HepG2 (cell line): ENCODE results near the gene PCBD2. TPM values are rescaled to one million over a fixed set of nuclear protein-coding genes. Genes with fewer than 3 reads are reported as not detected.

Source experiments
- CREM ChIP-seq, 2 experiments: sonication (generic) in 1 of 2; formaldehyde crosslinking in 1 of 2; IDR thresholded peaks; 2 replicates each; pipeline versions ENCODE4 v1.4.0 to v1.6.1; 2016 to 2020; ENCODE audit warnings: antibody characterized with exemption in 1 of 2, mild to moderate bottlenecking in 1 of 2, missing genetic modification reagents in 1 of 2
- GTF2F1 ChIP-seq: fragments of 150-350 bp; IDR thresholded peaks from 2 replicates; pipeline ENCODE4 v1.6.1; 2014; ENCODE audit warnings: low read length
- HDAC1 ChIP-seq: sonication (generic); formaldehyde crosslinking; IDR thresholded peaks from 2 replicates; pipeline ENCODE4 v1.5.1; 2020; ENCODE audit warnings: mild to moderate bottlenecking, missing genetic modification reagents
- MIER2 ChIP-seq: IDR thresholded peaks from 2 replicates; pipeline ENCODE4 v1.6.1; 2016; ENCODE audit warnings: missing biosample characterization, missing genetic modification reagents
- SMYD3 ChIP-seq: sonication (generic); formaldehyde crosslinking; IDR thresholded peaks from 2 replicates; pipeline ENCODE4 v1.8.1; 2023; ENCODE audit warnings: mild to moderate bottlenecking, missing genetic modification reagents
- SP140L ChIP-seq: sonication (generic); formaldehyde crosslinking; IDR thresholded peaks from 2 replicates; pipeline ENCODE4 v1.4.0; 2020; ENCODE audit warnings: missing genetic modification reagents, borderline replicate concordance
- SYNCRIP ChIP-seq: fragments of 200-400 bp; formaldehyde crosslinking; IDR thresholded peaks from 2 replicates; pipeline ENCODE4 v1.6.1; 2018; ENCODE audit warnings: mild to moderate bottlenecking, low read depth, low read length; ENCODE audit not compliant: insufficient read depth
- TCF12 ChIP-seq, 2 experiments: fragments of 450-650 bp in 1 of 2; sonication (generic) in 1 of 2; formaldehyde crosslinking in 1 of 2; IDR thresholded peaks; 2 replicates each; pipeline versions ENCODE4 v1.6.1 to v1.8.0; 2017 to 2022; ENCODE audit warnings: antibody characterized with exemption in 1 of 2, mild to moderate bottlenecking in 1 of 2, missing genetic modification reagents in 1 of 2, moderate library complexity in 1 of 2
- ZBTB14 ChIP-seq: sonication (generic); formaldehyde crosslinking; IDR thresholded peaks from 2 replicates; pipeline ENCODE4 v1.4.0; 2020; ENCODE audit warnings: missing genetic modification reagents
- ZFP36L2 ChIP-seq: sonication (generic); formaldehyde crosslinking; IDR thresholded peaks from 2 replicates; pipeline ENCODE4 v1.4.0; 2020; ENCODE audit warnings: missing genetic modification reagents
- ZFP82 ChIP-seq: sonication (generic); formaldehyde crosslinking; IDR thresholded peaks from 2 replicates; pipeline ENCODE4 v1.5.1; 2020; ENCODE audit warnings: mild to moderate bottlenecking, missing genetic modification reagents, borderline replicate concordance
- ZKSCAN1 ChIP-seq: fragments of 150-350 bp; IDR thresholded peaks from 2 replicates; pipeline ENCODE4 v1.6.1; 2014; ENCODE audit warnings: low read length
- ZMAT3 ChIP-seq: sonication (generic); formaldehyde crosslinking; conservative IDR thresholded peaks from 2 replicates; pipeline ENCODE4 v1.7.0; 2021; ENCODE audit warnings: missing genetic modification reagents
- ZNF143 ChIP-seq: sonication (generic); formaldehyde crosslinking; IDR thresholded peaks from 2 replicates; pipeline ENCODE4 v1.4.0; 2020; ENCODE audit warnings: missing genetic modification reagents
- ZNF878 ChIP-seq: sonication (generic); formaldehyde crosslinking; IDR thresholded peaks from 2 replicates; pipeline ENCODE4 v1.8.1; 2023; ENCODE audit warnings: mild to moderate bottlenecking, missing genetic modification reagents, moderate library complexity
- ZSCAN21 ChIP-seq: sonication (generic); formaldehyde crosslinking; IDR thresholded peaks from 2 replicates; pipeline ENCODE4 v1.8.0; 2022; ENCODE audit warnings: mild to moderate bottlenecking, missing genetic modification reagents, moderate library complexity, borderline replicate concordance
- ZSCAN22 ChIP-seq: sonication (generic); formaldehyde crosslinking; IDR thresholded peaks from 2 replicates; pipeline ENCODE4 v1.4.0; 2020; ENCODE audit warnings: mild to moderate bottlenecking, missing genetic modification reagents
- ZSCAN25 ChIP-seq: sonication (generic); formaldehyde crosslinking; IDR thresholded peaks from 2 replicates; pipeline ENCODE4 v1.8.0; 2022; ENCODE audit warnings: mild to moderate bottlenecking, missing genetic modification reagents
- polyA plus RNA-seq, 8 experiments: library from polyadenylated mRNA; depleted of rRNA in 3 of 8; stranded (reverse) in 7 of 8; unstranded in 1 of 8; fragments of >200 nt; fragmentation: Illumina TruSeq in 4 of 8; extraction: Trizol in 4 of 8; gene quantifications; 2 replicates each; pipeline versions ENCODE4 v1.2.1 to v1.2.3, GENCODE V29; 2011 to 2016; ENCODE audit warnings: low read depth in 4 of 8, missing spikeins in 1 of 8, mixed read lengths in 1 of 8; ENCODE audit not compliant: insufficient read depth in 1 of 8
- total RNA-seq, 5 experiments: library from RNA; depleted of rRNA; stranded (reverse); fragments of >200 nt; fragmentation: Illumina TruSeq; extraction: Trizol; gene quantifications; 2 replicates each; pipeline ENCODE4 v1.2.3, GENCODE V29; 2016; ENCODE audit warnings: low read depth in 1 of 5
- TF ChIP-seq, protein P1 (sequence below): sonication (generic); formaldehyde crosslinking; IDR thresholded peaks from 2 replicates; pipeline ENCODE4 v1.4.0; 2020; ENCODE audit warnings: mild to moderate bottlenecking, missing genetic modification reagents
- TF ChIP-seq, protein P2 (sequence below): IDR thresholded peaks from 2 replicates; pipeline ENCODE4 v1.6.1; 2016; ENCODE audit warnings: low read depth, control low read depth
- TF ChIP-seq, protein P3 (sequence below): sonication (generic); formaldehyde crosslinking; conservative IDR thresholded peaks from 2 replicates; pipeline ENCODE4 v1.4.0; 2020; ENCODE audit warnings: missing genetic modification reagents
- TF ChIP-seq, protein P4 (sequence below): sonication (generic); formaldehyde crosslinking; conservative IDR thresholded peaks from 2 replicates; pipeline ENCODE4 v1.4.0; 2020; ENCODE audit warnings: missing genetic modification reagents

The PCBD2 gene
- total and polyA plus RNA-seq, 2 of the 13 experiments (the other 11 are each of a cell fraction or from before 2014, with no cell fraction given), result 5.5 to 12.0 TPM

GRCh38 chr5:134873987-134874830 lies 30.7 kb upstream of the PCBD2 start, which contains the start of gene TXNDC15 (continued):
- TF ChIP-seq ZBTB14 (CRISPR knock-in tag) (peak; percentile 100), ZNF143 (CRISPR knock-in tag) (peak; percentile 63), ZSCAN21 (no peak; the same call in 1 of the 2 replicates), ZFP82 (CRISPR knock-in tag) (peak; percentile 94), TCF12 (IDR thresholded peaks at IDR 0.05) (no peak), TCF12 (CRISPR knock-in tag; IDR thresholded peaks at IDR 0.05) (peak; percentile 90), SMYD3 (CRISPR knock-in tag) (no peak), ZKSCAN1 (no peak), SP140L (no peak), ZMAT3 (CRISPR knock-in tag) (no peak; the same call in 1 of the 2 replicates), HDAC1 (CRISPR knock-in tag) (peak; percentile 84), CREM (IDR thresholded peaks at IDR 0.05) (no peak), CREM (CRISPR knock-in tag; IDR thresholded peaks at IDR 0.05) (no peak), MIER2 (CRISPR knock-in tag) (0 out of 2 replicates have a peak, but pooled peaks have one; percentile 41), ZSCAN22 (CRISPR knock-in tag) (no peak; the same call in 1 of the 2 replicates), ZFP36L2 (CRISPR knock-in tag) (no peak), ZNF878 (CRISPR knock-in tag) (peak; percentile 2; the same call in 1 of the 2 replicates), SYNCRIP (no peak), GTF2F1 (no peak), ZSCAN25 (CRISPR knock-in tag) (peak; percentile 72)
- TF ChIP-seq, protein P1, sequence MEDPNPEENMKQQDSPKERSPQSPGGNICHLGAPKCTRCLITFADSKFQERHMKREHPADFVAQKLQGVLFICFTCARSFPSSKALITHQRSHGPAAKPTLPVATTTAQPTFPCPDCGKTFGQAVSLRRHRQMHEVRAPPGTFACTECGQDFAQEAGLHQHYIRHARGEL (CRISPR knock-in tag), result peak; percentile 97
- TF ChIP-seq, protein P2, sequence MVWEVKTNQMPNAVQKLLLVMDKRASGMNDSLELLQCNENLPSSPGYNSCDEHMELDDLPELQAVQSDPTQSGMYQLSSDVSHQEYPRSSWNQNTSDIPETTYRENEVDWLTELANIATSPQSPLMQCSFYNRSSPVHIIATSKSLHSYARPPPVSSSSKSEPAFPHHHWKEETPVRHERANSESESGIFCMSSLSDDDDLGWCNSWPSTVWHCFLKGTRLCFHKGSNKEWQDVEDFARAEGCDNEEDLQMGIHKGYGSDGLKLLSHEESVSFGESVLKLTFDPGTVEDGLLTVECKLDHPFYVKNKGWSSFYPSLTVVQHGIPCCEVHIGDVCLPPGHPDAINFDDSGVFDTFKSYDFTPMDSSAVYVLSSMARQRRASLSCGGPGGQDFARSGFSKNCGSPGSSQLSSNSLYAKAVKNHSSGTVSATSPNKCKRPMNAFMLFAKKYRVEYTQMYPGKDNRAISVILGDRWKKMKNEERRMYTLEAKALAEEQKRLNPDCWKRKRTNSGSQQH (CRISPR knock-in tag), result no peak
- TF ChIP-seq, protein P3, sequence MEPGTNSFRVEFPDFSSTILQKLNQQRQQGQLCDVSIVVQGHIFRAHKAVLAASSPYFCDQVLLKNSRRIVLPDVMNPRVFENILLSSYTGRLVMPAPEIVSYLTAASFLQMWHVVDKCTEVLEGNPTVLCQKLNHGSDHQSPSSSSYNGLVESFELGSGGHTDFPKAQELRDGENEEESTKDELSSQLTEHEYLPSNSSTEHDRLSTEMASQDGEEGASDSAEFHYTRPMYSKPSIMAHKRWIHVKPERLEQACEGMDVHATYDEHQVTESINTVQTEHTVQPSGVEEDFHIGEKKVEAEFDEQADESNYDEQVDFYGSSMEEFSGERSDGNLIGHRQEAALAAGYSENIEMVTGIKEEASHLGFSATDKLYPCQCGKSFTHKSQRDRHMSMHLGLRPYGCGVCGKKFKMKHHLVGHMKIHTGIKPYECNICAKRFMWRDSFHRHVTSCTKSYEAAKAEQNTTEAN (CRISPR knock-in tag), result peak; percentile 75
- TF ChIP-seq, protein P4, sequence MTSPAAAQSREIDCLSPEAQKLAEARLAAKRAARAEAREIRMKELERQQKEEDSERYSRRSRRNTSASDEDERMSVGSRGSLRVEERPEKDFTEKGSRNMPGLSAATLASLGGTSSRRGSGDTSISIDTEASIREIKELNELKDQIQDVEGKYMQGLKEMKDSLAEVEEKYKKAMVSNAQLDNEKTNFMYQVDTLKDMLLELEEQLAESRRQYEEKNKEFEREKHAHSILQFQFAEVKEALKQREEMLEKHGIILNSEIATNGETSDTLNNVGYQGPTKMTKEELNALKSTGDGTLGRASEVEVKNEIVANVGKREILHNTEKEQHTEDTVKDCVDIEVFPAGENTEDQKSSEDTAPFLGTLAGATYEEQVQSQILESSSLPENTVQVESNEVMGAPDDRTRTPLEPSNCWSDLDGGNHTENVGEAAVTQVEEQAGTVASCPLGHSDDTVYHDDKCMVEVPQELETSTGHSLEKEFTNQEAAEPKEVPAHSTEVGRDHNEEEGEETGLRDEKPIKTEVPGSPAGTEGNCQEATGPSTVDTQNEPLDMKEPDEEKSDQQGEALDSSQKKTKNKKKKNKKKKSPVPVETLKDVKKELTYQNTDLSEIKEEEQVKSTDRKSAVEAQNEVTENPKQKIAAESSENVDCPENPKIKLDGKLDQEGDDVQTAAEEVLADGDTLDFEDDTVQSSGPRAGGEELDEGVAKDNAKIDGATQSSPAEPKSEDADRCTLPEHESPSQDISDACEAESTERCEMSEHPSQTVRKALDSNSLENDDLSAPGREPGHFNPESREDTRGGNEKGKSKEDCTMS (CRISPR knock-in tag), result no peak; the same call in 1 of the 2 replicates
